ENCODE measurements around the gene SSX2IP. TPM values are rescaled to one million over a fixed set of nuclear protein-coding genes. Genes with fewer than 3 reads are reported as not detected.
"Not testable (repeated sequence)": the region's sequence is repeated elsewhere in the genome, so short reads cannot be mapped to it uniquely, and the experiment has no call there.

SSX2IP gene
- polyA plus RNA-seq, 1 experiment: 6.5 TPM

DNA sequence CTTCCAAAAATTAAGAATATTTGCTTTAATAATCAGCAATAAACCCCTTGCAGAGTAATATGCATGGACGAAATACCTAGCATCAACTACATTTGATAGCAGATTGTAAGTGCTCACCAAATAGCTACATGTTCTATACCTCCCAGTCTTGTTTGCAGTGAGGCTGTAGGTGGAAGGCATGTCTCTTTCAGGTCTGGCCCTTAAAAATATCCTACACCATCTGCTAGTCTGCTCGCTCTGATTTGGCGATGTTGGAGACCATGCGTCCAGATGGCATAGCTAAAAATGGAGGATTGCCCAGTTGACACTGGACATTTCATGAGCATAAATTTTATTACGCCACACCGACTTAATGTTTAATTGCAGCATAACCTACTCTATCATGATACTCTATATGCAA lies 47.1 kb downstream of the SSX2IP start:
- Histone ChIP-seq H3K36me3 (ENCODE audit: control insufficient read depth, insufficient read depth, low read length) (peaks cover 1% of the 10 kb centered on the region; the same call in 1 of the 2 replicates), H3K27me3 (ENCODE audit: control insufficient read depth, insufficient read depth, low read length) (no peaks in the 10 kb centered on the region), H3K4me3 (ENCODE audit: low read depth, low read length) (no peak overlapping the region)
- TF ChIP-seq, protein P1, sequence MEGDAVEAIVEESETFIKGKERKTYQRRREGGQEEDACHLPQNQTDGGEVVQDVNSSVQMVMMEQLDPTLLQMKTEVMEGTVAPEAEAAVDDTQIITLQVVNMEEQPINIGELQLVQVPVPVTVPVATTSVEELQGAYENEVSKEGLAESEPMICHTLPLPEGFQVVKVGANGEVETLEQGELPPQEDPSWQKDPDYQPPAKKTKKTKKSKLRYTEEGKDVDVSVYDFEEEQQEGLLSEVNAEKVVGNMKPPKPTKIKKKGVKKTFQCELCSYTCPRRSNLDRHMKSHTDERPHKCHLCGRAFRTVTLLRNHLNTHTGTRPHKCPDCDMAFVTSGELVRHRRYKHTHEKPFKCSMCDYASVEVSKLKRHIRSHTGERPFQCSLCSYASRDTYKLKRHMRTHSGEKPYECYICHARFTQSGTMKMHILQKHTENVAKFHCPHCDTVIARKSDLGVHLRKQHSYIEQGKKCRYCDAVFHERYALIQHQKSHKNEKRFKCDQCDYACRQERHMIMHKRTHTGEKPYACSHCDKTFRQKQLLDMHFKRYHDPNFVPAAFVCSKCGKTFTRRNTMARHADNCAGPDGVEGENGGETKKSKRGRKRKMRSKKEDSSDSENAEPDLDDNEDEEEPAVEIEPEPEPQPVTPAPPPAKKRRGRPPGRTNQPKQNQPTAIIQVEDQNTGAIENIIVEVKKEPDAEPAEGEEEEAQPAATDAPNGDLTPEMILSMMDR (IDR thresholded peaks at IDR 0.05; ENCODE audit: insufficient read depth, low read depth, low read length): no peak
- DNase-seq (ENCODE audit: low read depth): no peak
- ChIA-PET POLR2A (no interaction called here), CTCF (interaction anchor here (1.1 to 1.8 kb wide), 3 partner anchors 11 to 111 kb away, joined by 3 to 11 read pairs (median 4); no protein-coding TSS in a partner anchor)

DNA sequence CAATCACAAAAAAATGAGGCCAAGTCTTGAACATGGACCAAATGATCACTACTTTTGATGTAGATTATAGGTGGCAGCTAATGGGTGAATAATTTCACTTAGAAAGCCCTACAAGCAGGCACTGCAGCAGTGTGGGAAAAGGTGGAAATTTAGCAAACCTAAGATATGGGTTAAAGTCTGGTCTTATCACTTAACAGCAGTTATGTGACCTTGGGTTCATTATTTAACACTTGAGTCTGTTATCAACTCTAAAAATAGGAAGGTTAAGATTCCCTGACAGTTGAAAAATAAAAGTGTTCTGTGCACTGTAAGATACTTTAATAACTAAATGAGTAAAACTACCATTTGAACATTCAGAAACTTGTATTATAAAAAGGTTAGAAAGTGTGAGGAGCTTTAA lies 47.5 kb downstream of the SSX2IP start:
- TF ChIP-seq, protein P1 (IDR thresholded peaks at IDR 0.05; ENCODE audit: insufficient read depth, low read depth, low read length): no peak
- DNase-seq (ENCODE audit: low read depth): no peak
- H3K36me3 ChIP-seq (ENCODE audit: control insufficient read depth, insufficient read depth, low read length): peaks cover 1% of the 10 kb centered on the region; the same call in 1 of the 2 replicates
- no peak overlapping the region for H3K4me3 ChIP-seq (ENCODE audit: low read depth, low read length)
- no peaks in the 10 kb centered on the region for H3K27me3 ChIP-seq (ENCODE audit: control insufficient read depth, insufficient read depth, low read length)
- CTCF ChIA-PET: interaction anchor here (1.1 to 1.8 kb wide), 3 partner anchors 10 to 111 kb away, joined by 3 to 11 read pairs (median 4); no protein-coding TSS in a partner anchor
- POLR2A ChIA-PET: no interaction called here

DNA sequence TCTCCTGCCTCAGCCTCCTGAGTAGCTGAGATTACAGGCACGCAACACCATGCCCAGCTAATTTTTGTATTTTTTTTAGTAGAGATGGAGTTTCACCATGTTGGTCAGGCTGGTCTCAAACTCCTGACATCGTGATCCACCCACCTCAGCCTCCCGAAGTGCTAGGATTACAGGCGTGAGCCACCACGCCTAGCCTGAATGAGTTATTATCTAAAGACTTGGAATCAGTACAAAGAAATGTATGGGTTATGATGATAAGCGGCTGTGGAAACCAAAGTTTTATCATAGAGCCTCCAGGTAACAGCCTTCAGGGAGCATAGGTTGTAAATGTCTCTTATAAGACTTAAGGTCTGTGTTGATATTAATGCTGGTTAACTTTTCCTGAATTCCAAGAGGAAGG lies 50.5 kb downstream of the SSX2IP start:
- H3K36me3 ChIP-seq (ENCODE audit: control insufficient read depth, insufficient read depth, low read length); POLR2A ChIA-PET; DNase-seq (ENCODE audit: low read depth); H3K27me3 ChIP-seq (ENCODE audit: control insufficient read depth, insufficient read depth, low read length); H3K4me3 ChIP-seq (ENCODE audit: low read depth, low read length): not testable (repeated sequence)
- CTCF ChIA-PET: interaction anchor here (0.9 kb wide), 1 partner anchor 22 kb away, joined by 5 read pairs; no protein-coding TSS in a partner anchor

DNA sequence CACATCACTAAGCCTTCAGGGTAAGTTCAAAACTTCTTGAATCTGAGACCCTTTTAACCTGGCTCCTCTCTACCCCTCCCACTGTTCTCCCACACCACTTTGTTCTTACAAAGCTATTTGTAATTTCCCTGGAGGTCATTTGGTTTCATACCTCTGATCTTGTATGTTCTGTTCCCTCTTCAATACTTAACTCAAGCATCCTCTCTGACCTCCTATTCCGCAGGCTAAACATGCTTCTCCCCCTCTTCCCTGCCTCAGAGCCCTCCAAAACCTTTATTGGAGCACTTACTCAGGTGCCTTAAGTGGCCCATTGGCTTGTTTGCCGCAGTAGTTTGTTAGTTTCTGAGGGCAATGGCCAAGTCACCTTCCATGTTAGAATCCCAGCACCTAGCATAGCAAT lies 54.8 kb downstream of the SSX2IP start:
- Histone ChIP-seq H3K36me3 (ENCODE audit: control insufficient read depth, insufficient read depth, low read length) (no peaks in the 10 kb centered on the region), H3K27me3 (ENCODE audit: control insufficient read depth, insufficient read depth, low read length) (no peaks in the 10 kb centered on the region), H3K4me3 (ENCODE audit: low read depth, low read length) (no peak overlapping the region)
- ChIA-PET CTCF (interaction anchor here (1.1 to 1.4 kb wide), 2 partner anchors 11 to 15 kb away, joined by 3 to 4 read pairs; no protein-coding TSS in a partner anchor), POLR2A (no interaction called here)
- TF ChIP-seq, protein P1 (IDR thresholded peaks at IDR 0.05; ENCODE audit: insufficient read depth, low read depth, low read length): no peak
- DNase-seq (ENCODE audit: low read depth): no peak

DNA sequence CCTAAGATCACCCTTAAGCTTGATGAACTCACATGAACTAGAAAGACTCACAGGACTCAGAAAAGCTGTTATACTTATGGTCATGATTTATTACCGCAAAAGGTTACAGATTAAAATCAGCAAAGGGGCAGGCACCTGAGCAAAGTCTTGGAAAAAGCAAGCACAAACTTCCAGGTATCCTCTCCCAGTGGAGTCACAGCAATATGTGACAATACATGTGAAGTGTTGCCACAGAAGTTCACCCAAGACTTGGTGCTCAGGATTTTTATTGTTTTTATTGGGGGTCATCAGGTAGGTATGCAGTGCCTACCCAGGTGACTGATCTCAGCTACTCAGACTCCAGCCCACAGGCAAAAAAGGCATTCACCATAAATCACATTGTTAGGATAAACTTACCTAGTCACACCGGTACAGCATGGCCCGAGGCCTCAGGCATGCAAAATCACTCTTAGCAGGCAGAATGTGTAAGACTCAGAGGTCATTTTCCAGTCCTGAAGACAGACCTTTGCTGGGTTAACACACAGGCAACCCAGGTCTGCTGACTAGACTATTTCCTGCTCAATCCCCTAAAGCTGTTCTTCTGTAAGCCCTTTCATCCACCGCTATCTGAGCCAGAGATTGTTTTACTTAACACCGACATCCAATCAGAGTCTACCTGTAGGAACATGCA lies 55.6 kb downstream of the SSX2IP start:
- Histone ChIP-seq H3K4me3 (ENCODE audit: low read depth, low read length) (no peak overlapping the region), H3K36me3 (ENCODE audit: control insufficient read depth, insufficient read depth, low read length) (no peaks in the 10 kb centered on the region), H3K27me3 (ENCODE audit: control insufficient read depth, insufficient read depth, low read length) (no peaks in the 10 kb centered on the region)
- DNase-seq (ENCODE audit: low read depth): no peak
- CTCF ChIA-PET: interaction anchor here (1.4 kb wide), 1 partner anchor 12 kb away, joined by 4 read pairs; no protein-coding TSS in a partner anchor
- POLR2A ChIA-PET: no interaction called here
- TF ChIP-seq, protein P1 (IDR thresholded peaks at IDR 0.05; ENCODE audit: insufficient read depth, low read depth, low read length): no peak

Data from BJ (cell line).